Inflammatory macrophage treated with lipopolysaccharide for 1 hour (primary cell): ENCODE measurements around the gene FAM210A.

Experiments used
- DNase-seq, 2 donors: peaks; one replicate each; pipeline ENCODE4 v3.0.0-alpha.2; 2020 to 2022

FAM210A gene

DNA sequence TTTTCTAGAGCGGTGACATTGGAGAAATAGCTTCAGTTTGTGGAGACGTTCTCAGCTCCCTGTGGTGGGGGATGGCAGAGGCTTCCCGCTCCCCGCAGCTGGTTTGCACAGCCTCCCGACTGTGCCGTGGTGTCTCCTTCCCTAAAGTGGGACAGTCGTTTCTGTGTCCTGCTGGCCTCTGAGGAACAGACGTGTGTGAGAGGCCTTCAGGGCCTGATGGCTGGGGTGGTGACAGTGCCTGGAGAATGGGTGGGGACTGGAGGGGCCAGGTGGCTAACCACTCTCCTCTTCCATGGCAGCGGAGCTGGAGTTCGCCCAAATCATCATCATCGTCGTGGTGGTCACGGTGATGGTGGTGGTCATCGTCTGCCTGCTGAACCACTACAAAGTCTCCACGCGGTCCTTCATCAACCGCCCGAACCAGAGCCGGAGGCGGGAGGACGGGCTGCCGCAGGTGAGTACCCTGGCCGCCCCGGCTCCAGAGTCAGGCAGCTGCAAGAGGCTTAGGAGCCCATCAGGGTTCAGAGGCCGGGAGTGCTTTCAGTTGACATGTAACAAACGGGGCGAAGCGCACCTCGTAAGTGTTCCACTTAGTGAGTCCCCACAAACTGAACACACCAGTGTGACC, 105.4 kb downstream of the FAM210A start:
- DNase-seq, result no peak

DNA sequence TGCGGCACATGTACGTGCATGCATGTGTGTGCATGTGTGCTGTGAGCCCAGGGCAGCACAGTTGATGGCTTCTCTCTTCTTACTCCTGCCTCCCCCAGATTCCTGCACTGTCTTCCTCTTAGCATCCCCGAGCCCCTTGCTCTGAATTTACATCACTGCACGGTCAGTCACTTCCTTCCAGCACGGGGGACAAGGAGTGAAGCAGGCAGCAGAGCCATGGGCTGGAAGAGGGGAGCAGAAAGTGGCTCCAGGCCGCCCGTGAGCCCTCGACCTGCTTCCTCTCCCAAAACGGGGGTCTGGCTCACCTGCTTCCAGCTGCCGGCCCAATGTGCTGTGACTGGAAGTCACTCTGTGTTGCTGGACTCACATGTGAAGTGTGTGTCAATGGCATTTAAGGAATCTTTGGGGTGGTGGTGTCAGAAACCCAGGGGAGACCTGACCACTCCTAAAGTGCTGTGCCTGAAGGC, 106.1 kb downstream of the FAM210A start:
- no peak for DNase-seq

DNA sequence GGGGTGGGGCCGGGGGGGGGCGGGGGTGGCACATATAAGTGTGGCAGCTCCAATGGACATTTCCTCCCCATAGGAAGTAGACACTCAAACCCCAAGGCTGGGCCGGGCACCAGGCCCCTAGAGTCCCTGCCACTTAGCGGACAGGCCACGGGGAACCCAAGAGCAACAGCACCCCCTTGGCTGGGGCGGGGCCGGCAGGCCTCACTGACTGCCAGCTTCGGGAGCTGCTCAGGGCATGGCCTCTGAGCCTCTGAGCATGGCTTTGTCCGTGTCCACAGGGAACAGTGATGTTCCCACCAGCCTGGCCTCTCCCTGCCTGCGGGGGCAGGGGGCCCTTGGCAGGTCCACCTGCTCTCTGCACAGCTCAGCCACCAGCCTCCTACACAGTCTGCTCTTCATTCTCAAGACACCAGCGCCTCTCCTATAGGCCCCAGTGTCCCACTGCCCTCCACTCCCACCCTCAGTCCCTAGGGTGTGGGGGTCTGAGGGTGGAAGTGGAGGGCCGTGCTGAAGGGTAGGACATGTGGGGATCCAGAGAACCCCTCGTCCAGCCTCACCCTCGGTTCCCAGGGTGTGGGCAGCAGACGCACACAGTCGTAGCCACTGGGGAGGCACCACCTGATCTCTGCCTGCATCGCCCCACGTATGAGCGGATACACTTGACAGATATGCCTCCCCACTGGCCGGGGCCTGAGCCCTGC, 106.7 kb downstream of the FAM210A start:
- DNase-seq, result no peak

DNA sequence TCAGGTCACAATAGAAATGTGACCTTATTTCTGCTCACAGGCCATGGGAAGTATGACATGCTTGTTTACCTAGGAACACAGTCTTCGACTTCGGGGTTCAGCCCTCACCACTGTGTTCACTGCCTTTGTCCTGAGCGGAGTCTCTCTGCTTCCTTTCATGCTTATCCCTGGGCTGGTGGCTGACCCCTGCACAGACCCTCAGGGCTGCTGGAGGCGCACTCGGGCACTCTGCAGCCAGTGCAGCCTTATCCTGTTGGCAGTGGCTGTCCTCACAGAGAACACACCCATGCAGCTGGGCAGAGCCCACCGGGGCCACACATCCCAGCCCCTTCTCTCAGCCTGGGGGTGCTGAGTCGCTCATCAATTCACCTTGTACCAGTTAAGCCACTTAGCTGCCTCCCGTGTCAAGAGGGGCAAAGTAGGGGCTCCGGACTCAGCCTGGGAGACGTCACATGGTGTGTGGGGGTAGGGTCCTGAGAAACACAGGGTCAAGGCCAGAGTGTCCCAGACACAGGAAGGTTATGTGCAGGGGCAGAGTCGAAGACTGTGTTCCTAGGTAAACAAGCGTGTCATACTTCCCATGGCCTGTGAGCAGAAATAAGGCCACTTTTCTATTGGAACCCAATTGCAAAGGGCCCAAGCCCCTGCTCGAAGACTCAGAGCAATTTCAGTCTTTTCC, 107.5 kb downstream of the FAM210A start:
- DNase-seq, result no peak

DNA sequence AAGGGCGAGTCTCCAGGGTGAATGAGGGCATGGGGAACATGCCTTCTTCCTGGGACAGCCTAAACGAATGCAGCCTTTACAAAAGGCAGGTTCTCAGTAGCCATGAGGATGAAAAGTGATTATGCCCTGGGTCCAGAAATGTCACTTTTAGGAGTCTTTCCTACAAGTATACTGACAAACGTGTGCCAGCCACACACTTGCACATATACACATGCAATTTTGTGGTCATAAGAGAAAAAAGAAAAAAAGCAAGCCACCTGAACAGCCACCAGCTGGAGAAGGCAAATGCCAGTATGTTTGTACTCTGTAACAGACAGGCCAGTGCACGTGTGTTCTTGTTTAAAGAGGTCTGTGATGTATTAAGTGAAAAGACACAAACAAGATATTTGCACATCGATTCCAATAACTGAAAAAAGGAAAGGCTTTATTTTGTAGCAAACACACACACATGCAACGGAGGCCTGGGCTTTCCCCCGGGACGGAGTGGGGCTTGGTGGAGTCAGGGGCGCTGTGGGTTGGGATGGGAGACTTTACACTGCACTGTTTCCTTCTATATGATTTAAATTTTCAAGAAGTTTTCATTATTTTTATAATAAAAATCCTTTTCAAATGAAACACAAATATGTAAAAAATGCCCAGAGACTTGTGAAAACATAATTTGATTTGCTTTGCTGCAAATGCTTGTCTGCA, 108.4 kb downstream of the FAM210A start:
- no peak for DNase-seq

DNA sequence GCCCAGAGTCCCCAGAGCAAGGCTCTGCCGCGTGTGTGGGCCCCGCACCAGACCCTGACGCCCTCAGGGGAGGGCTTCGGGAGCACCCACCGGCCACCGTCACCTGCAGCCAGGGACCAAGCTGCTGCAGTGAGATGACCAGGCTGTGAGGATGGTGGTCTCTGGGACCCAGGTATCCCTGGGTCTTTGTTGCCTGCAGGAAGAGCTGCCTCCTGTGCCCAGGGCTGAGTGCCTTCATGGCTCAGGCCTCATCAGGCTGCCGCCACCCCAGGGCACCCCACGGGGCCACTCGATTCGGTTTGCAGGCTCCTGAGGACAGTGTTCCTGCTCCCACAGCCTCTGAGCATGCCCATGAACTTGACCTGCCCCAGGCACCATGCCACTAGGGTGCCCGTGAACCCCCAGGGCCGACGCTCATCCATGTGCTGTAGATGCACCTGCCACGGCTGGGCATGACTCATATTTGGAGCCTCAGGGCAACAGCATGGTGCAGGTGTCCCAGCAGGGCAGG, 109.8 kb downstream of the FAM210A start:
- DNase-seq, result no peak

DNA sequence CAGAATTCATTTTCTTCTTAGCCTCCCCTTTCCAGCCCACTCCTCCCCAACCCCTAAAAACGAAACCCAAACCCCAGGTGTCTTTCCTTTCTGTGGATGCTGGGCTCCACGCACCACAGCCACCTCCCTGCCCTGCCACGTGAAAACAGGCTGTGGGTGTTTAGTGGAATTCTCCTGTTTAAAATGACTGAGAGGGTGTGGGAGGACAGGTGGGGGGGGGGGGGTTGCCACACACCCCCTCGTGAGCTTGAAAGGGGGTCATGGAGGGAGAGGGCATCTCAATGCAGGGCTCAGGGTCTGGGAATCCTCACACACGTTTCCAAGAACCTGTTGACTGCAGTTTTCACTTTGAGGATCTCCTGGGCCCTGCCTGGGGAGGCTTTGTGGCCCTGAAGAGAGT, 110.3 kb downstream of the FAM210A start:
- DNase-seq, result no peak

DNA sequence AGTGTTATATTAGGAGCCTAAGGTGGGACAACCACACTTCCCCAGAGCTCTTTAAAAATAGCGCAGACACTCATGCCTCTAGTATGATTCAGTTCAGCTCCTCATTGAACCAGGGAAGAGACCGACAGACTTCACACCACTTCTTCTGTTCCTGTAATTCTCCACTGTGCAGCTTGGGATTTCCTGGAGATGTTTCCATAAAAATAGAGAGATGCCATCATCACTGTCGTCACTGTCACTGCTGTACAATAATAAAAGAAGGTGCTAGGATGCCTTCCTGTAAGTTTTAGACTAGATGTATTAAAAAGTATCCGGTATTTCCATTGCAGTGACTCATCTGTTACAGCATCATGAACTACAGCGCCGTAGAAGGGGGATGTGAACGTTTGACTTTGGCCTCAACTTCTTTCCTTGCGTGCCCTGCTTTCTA, 110.9 kb downstream of the FAM210A start:
- DNase-seq, result peak; percentile 71 to 77

DNA sequence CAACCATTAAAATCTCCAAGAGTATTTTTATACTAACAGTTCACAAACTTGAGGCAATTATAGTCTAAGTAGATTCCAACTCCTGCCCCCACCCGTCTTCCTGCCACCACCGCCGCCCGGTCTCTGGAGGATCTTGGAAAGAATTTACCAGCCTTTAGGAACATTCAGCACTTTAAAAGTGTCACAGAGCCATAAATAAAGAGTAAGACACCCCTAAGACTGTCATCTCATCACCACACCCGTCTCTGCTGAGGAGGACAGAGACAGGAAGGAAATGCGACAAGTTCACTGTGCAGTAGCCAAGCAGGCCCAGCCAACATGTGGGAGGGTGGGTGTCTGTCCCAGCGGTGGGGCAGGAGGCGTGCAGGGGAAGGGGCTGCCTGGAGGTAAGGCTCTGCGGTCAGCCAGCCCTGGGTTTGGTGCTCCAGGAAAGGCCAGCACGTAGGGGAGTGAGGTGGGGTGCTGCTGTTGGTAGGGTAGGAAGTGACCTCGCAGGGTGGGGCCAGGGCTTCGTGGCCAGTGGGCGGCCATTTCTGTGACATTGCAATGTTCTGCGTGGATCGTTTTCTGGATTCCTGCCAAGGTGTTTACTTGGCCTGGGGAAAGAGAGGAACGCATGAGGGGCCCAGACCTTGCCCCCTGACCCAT, 111.6 kb downstream of the FAM210A start:
- DNase-seq, result peak; percentile 56 to 68

DNA sequence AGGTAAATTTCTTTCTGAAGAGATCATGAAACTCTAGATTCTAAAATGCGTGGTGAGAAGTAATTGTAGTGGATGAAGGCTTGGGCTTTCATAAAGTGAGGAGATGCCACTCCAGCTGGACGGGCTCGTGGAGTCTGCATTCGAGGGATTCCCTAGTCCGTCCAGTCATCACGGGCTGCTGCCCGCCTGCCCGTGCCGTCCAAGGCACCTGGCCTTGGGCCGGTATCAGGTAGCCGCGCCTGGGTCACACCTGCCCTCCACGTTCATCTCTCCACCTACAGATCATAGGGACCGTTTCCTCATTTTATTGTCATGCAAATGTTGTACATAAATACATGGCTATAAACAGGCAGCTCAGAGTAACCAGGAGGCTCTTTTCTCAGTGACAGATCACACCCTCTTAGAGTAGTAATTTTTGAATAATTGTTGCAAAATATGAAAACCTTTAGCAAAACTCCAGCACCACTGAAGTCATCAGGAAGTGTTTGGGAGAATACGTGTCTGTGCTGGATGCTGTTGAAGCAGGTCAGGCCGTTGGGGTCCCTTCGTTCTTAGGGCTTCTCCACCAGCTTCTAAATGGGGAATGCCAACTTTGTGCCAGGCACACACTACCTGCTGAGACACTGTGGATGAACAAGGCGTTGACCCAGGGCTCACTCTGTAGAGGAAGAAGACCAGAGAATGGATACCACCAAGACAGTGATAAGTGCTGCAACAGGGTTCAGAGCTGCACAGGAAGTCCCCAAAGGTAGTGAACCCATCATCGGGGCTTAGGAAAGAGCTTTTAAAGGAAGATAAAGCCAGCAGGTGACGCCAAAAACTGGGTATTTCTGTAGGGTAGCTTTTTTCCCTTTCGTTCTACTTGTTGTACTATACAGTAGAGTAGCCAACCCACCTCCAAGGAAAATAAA, 112.5 kb downstream of the FAM210A start:
- peak in 1 of 2 donors; percentile 45 for DNase-seq
